HUES64 (cell line): ENCODE data around the gene LONRF3.
"Not testable (repeated sequence)": the region's sequence is repeated elsewhere in the genome, so short reads cannot be mapped to it uniquely, and the experiment has no call there.

Experiments
- H3K27ac ChIP-seq: 2 replicates; pipeline ENCODE4 v1.7.0; 2013; ENCODE audit warnings: low read depth, low read length, inconsistent platforms
- H3K27me3 ChIP-seq: 2 replicates; pipeline ENCODE4 v1.6.1; 2013; ENCODE audit warnings: mild to moderate bottlenecking, low read length; ENCODE audit not compliant: insufficient read depth
- H3K36me3 ChIP-seq: 2 replicates; pipeline ENCODE4 v1.6.1; 2013; ENCODE audit warnings: mild to moderate bottlenecking, low read length; ENCODE audit not compliant: insufficient read depth
- H3K4me1 ChIP-seq: 2 replicates; pipeline ENCODE4 v1.6.1; 2013; ENCODE audit warnings: mild to moderate bottlenecking, low read length, moderate library complexity; ENCODE audit not compliant: insufficient read depth
- H3K4me3 ChIP-seq: 2 replicates; pipeline ENCODE4 v1.5.1; 2013; ENCODE audit warnings: mild to moderate bottlenecking, low read length, moderate library complexity
- H3K9ac ChIP-seq: 2 replicates; pipeline ENCODE4 v1.6.1; 2013; ENCODE audit warnings: mild to moderate bottlenecking, low read depth, low read length
- H3K9me3 ChIP-seq: 2 replicates; pipeline ENCODE4 v1.6.1; 2013; ENCODE audit warnings: low read depth, low read length; ENCODE audit not compliant: insufficient read depth
- WGBS: fragments of 150-250, 120-280 bp; methylation state at CpG from one replicate; pipeline ENCODE4 v1.1.7; 2013; ENCODE audit warnings: missing lambda C conversion rate; 5-methylcytosine and 5-hydroxymethylcytosine counted together

LONRF3 gene

GRCh38 chrX:118988911-118989310 is 14.5 kb downstream of the LONRF3 start:
- WGBS: 92% methylated on average over 7 of the region's 7 CpGs

GRCh38 chrX:118989886-118990285 is 15.5 kb downstream of the LONRF3 start:
- Histone ChIP-seq H3K27me3 (no peaks in the 10 kb centered on the region; the same call in 1 of the 2 replicates), H3K36me3 (no peaks in the 10 kb centered on the region), H3K9me3 (no peaks in the 10 kb centered on the region), H3K4me1 (peaks cover 11% of the 10 kb centered on the region; the same call in 1 of the 2 replicates), H3K4me3 (no peak overlapping the region), H3K9ac (no peak overlapping the region), H3K27ac (no peak overlapping the region)
- 81% methylated on average over 1 of the region's 1 CpG for WGBS

More at GRCh38 chrX:118988911-118989310, 14.5 kb downstream of the LONRF3 start:
- Histone ChIP-seq H3K4me1 (peaks cover 11% of the 10 kb centered on the region; the same call in 1 of the 2 replicates), H3K4me3 (no peak overlapping the region), H3K27me3 (peaks cover 7% of the 10 kb centered on the region; the same call in 1 of the 2 replicates), H3K9me3 (no peaks in the 10 kb centered on the region), H3K36me3 (no peaks in the 10 kb centered on the region), H3K27ac (no peak overlapping the region), H3K9ac (no peak overlapping the region)

- Histone ChIP-seq H3K27me3 (no peaks in the 10 kb centered on the region; the same call in 1 of the 2 replicates), H3K4me3 (no peak overlapping the region), H3K4me1 (peaks cover 11% of the 10 kb centered on the region; the same call in 1 of the 2 replicates), H3K9ac (no peak overlapping the region), H3K36me3 (no peaks in the 10 kb centered on the region), H3K27ac (no peak overlapping the region), H3K9me3 (no peaks in the 10 kb centered on the region)
- 68% methylated on average over 11 of the region's 11 CpGs for WGBS
Observed at GRCh38 chrX:118990512-118991227, 16.3 kb downstream of the LONRF3 start.

GRCh38 chrX:118992441-118993121 is 18.2 kb downstream of the LONRF3 start:
- H3K4me1 ChIP-seq: peaks cover 11% of the 10 kb centered on the region; the same call in 1 of the 2 replicates
- H3K9ac ChIP-seq, H3K27ac ChIP-seq, H3K36me3 ChIP-seq, H3K9me3 ChIP-seq, H3K4me3 ChIP-seq, H3K27me3 ChIP-seq: not testable (repeated sequence)
- 83% methylated on average over 3 of the region's 4 CpGs for WGBS

GRCh38 chrX:119003462-119003861 is 29.0 kb downstream of the LONRF3 start:
- WGBS: 86% methylated on average over 1 of the region's 3 CpGs
- Histone ChIP-seq H3K27ac (no peak overlapping the region), H3K4me1 (no peaks in the 10 kb centered on the region), H3K9ac (no peak overlapping the region), H3K27me3 (0 out of 2 replicates have a peak, but pooled peaks cover 4% of the 10 kb centered on the region), H3K36me3 (no peaks in the 10 kb centered on the region), H3K4me3 (no peak overlapping the region), H3K9me3 (no peaks in the 10 kb centered on the region)

DNA sequence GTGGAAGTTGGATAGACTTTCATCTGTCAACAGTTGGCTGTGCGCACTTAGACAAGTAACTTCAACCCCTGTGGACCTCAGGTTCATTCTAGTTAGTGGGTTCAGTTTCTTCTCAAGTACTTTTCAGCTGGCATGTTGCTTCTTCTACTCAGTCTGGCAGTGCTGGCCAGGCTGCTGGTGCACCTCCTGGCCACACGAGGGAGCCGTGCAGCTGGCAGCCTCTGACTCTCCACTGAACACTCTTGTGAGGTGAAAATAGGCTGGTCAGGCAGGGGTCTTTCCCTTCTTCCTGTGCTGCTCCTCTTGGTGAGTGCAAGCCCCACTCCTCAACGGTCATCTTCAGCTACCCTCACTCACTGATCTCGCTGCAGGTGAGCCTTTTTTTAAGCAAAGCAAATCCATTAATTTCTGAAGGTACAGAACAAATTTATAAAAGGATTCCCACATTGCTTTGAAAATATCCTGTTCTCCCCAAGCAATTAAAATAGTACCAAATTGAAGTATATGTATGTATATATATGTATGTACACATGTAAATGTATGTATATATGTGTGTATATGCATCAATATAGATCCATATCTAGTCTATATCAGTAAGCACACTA is 30.6 kb downstream of the LONRF3 start:
- Histone ChIP-seq H3K27me3 (no peaks in the 10 kb centered on the region), H3K9ac (no peak overlapping the region), H3K27ac (no peak overlapping the region), H3K4me1 (no peaks in the 10 kb centered on the region), H3K4me3 (no peak overlapping the region), H3K9me3 (no peaks in the 10 kb centered on the region), H3K36me3 (no peaks in the 10 kb centered on the region)
- 9% methylated on average over 5 of the region's 5 CpGs for WGBS

GRCh38 chrX:119007189-119007770 is 32.9 kb downstream of the LONRF3 start:
- no peak overlapping the region for H3K4me3 ChIP-seq
- H3K9ac ChIP-seq: no peak overlapping the region
- WGBS: 93% methylated on average over 2 of the region's 3 CpGs
- no peaks in the 10 kb centered on the region for H3K4me1 ChIP-seq
- no peaks in the 10 kb centered on the region for H3K36me3 ChIP-seq
- H3K27me3 ChIP-seq: no peaks in the 10 kb centered on the region
- no peaks in the 10 kb centered on the region for H3K9me3 ChIP-seq
- H3K27ac ChIP-seq: no peak overlapping the region

- Histone ChIP-seq H3K27me3 (no peaks in the 10 kb centered on the region), H3K4me1 (no peaks in the 10 kb centered on the region), H3K9ac (no peak overlapping the region), H3K36me3 (no peaks in the 10 kb centered on the region), H3K4me3 (no peak overlapping the region), H3K9me3 (no peaks in the 10 kb centered on the region), H3K27ac (no peak overlapping the region)
- no CpG with 5 or more reads among the region's 3 CpGs for WGBS
Observed at GRCh38 chrX:119008110-119008744, 33.8 kb downstream of the LONRF3 start.

GRCh38 chrX:119009071-119009470 is 34.7 kb downstream of the LONRF3 start:
- H3K36me3 ChIP-seq: no peaks in the 10 kb centered on the region
- 100% methylated on average over 1 of the region's 4 CpGs for WGBS
- no peak overlapping the region for H3K4me3 ChIP-seq
- H3K9ac ChIP-seq: no peak overlapping the region
- no peak overlapping the region for H3K27ac ChIP-seq
- no peaks in the 10 kb centered on the region for H3K27me3 ChIP-seq
- H3K4me1 ChIP-seq: no peaks in the 10 kb centered on the region
- H3K9me3 ChIP-seq: no peaks in the 10 kb centered on the region

DNA sequence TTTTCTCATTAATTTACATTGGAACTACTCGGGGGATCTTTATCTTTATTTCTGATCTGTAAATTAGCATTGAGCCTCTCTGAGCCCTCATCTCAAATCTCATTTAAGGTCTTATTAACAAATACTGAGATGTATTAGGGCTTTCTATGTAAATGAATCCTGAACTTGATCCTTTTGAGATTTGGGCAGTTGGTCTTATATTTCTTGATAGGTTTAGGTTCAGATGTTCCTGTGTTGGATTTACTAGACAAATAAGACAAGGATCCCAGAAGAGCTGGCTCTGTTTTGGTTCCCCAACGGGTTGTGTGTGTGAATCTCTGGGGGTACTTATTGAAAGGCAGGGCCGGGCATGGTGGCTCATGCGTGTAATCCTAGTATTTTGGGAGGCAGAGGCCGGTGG is 36.1 kb downstream of the LONRF3 start:
- Histone ChIP-seq H3K27me3 (no peaks in the 10 kb centered on the region), H3K27ac (no peak overlapping the region), H3K36me3 (no peaks in the 10 kb centered on the region), H3K4me1 (no peaks in the 10 kb centered on the region), H3K9me3 (no peaks in the 10 kb centered on the region), H3K9ac (no peak overlapping the region), H3K4me3 (no peak overlapping the region)
- 91% methylated on average over 5 of the region's 5 CpGs for WGBS
